B cell (primary cell): ENCODE results near the gene CBARP. TPM values are rescaled to one million over a fixed set of nuclear protein-coding genes. Genes with fewer than 3 reads are reported as not detected.
A peak's percentile ranks its signal among the peaks of the same experiment; 100 is the strongest.

Source experiments
- ATAC-seq: fragments of 200-7000 bp; cut with Tn5 transposase; one replicate; pipeline ENCODE4 v1.10.0; 2021; ENCODE audit warnings: low read depth, mild to moderate bottlenecking, moderate number of reproducible peaks, moderate library complexity
- CTCF ChIA-PET: fragments of 350-600 bp; sonication (Branson Sonifier 250); formaldehyde crosslinking; loops from one replicate; lab custom pipeline; 2021; ENCODE audit warnings: antibody characterized with exemption, inconsistent platforms; lab: Charles Lee
- POLR2A ChIA-PET: fragments of 350-600 bp; sonication (Branson Sonifier 250); formaldehyde crosslinking; loops from one replicate; lab custom pipeline; 2021; ENCODE audit warnings: antibody characterized with exemption; lab: Charles Lee
- DNase-seq: peaks from one replicate; pipeline ENCODE4 v3.0.0; 2013
- H2AFZ ChIP-seq: 2 replicates; pipeline ENCODE4 v1.6.1; 2012; ENCODE audit warnings: mild to moderate bottlenecking, low read depth, low read length; ENCODE audit not compliant: insufficient read depth, poor library complexity, severe bottlenecking
- H3K27ac ChIP-seq, 2 donors: 1 replicate in 1 of 2; 2 replicates in 1 of 2; pipeline ENCODE4 v1.5.1; 2012 to 2013; ENCODE audit warnings: low read length in 2 of 2, mild to moderate bottlenecking in 2 of 2, moderate library complexity in 1 of 2
- H3K27me3 ChIP-seq, 4 experiments: fragments of 200-600 bp in 1 of 4; sonication (generic) in 1 of 4; replicated peaks in 1 of 4; 1 replicate in 2 of 4; 2 replicates in 2 of 4; pipeline versions ENCODE4 v1.6.1 to v1.7.0; 2013 to 2016; ENCODE audit warnings: low read length in 3 of 4, mild to moderate bottlenecking in 2 of 4, mixed read lengths in 1 of 4, moderate library complexity in 1 of 4; ENCODE audit not compliant: insufficient read depth in 4 of 4, control insufficient read depth in 3 of 4; ENCODE audit errors: control extremely low read depth in 1 of 4
- H3K36me3 ChIP-seq, 2 experiments: replicated peaks in 1 of 2; 1 replicate in 1 of 2; 2 replicates in 1 of 2; pipeline versions ENCODE4 v1.6.1 to v1.7.1; 2013; ENCODE audit warnings: low read length in 1 of 2; ENCODE audit not compliant: insufficient read depth in 2 of 2, control insufficient read depth in 1 of 2; ENCODE audit errors: control extremely low read depth in 1 of 2, extremely low read depth in 1 of 2
- H3K4me1 ChIP-seq, 2 donors: fragments of 200-600 bp in 1 of 2; sonication (generic) in 1 of 2; 1 replicate in 1 of 2; 2 replicates in 1 of 2; pipeline versions ENCODE4 v1.5.1 to v1.6.1; 2013 to 2017; ENCODE audit warnings: low read length in 2 of 2; ENCODE audit not compliant: control insufficient read depth in 2 of 2, insufficient read depth in 2 of 2
- H3K4me2 ChIP-seq: replicated peaks from 2 replicates; pipeline ENCODE3; 2012; ENCODE audit warnings: mild to moderate bottlenecking, low read depth, low read length; ENCODE audit not compliant: poor library complexity, severe bottlenecking
- H3K4me3 ChIP-seq, 5 experiments: fragments of 200-600 bp in 1 of 5; sonication (generic) in 1 of 5; 1 replicate in 3 of 5; 2 replicates in 2 of 5; pipeline versions ENCODE4 v1.5.1 to v1.7.0; 2011 to 2016; ENCODE audit warnings: low read length in 4 of 5, mild to moderate bottlenecking in 4 of 5, low read depth in 2 of 5, control low read depth in 1 of 5, moderate library complexity in 1 of 5; ENCODE audit not compliant: insufficient read depth in 1 of 5; ENCODE audit errors: control extremely low read depth in 1 of 5, extremely low read depth in 1 of 5
- H3K79me2 ChIP-seq: fragments of 200-600 bp; sonication (generic); one replicate; pipeline ENCODE4 v1.6.0; 2016; ENCODE audit warnings: low read length; ENCODE audit not compliant: control insufficient read depth, insufficient read depth
- H3K9ac ChIP-seq: fragments of 200-600 bp; sonication (generic); 2 replicates; pipeline ENCODE4 v1.6.1; 2017; ENCODE audit warnings: mild to moderate bottlenecking, low read length, moderate library complexity
- H3K9me3 ChIP-seq, 3 donors: one replicate each; pipeline versions ENCODE4 v1.6.1 to v1.7.1; 2013; ENCODE audit warnings: low read length in 2 of 3; ENCODE audit not compliant: control insufficient read depth in 2 of 3, insufficient read depth in 1 of 3; ENCODE audit errors: control extremely low read depth in 1 of 3
- H4K20me1 ChIP-seq: 2 replicates; pipeline ENCODE4 v1.6.0; 2012; ENCODE audit warnings: mild to moderate bottlenecking, low read length; ENCODE audit not compliant: insufficient read depth, control insufficient read depth, poor library complexity, severe bottlenecking
- H3K27ac Mint-ChIP-seq: one replicate; pipeline ENCODE4 v1.8.0; 2021; ENCODE audit warnings: mixed read lengths
- H3K27me3 Mint-ChIP-seq: one replicate; pipeline ENCODE4 v1.8.0; 2021; ENCODE audit warnings: mixed read lengths
- H3K4me1 Mint-ChIP-seq: one replicate; pipeline ENCODE4 v1.8.0; 2021; ENCODE audit warnings: mixed read lengths
- H3K4me3 Mint-ChIP-seq: one replicate; pipeline ENCODE4 v1.8.0; 2021; ENCODE audit warnings: mixed read lengths
- H3K9me3 Mint-ChIP-seq: one replicate; pipeline ENCODE4 v1.8.0; 2022; ENCODE audit warnings: mixed read lengths; ENCODE audit not compliant: insufficient read depth
- CTCF ChIP-seq: fragments of 200-600 bp; IDR thresholded peaks from one replicate; pipeline ENCODE4 v1.8.0; 2022; ENCODE audit warnings: antibody characterized with exemption, mild to moderate bottlenecking
- EZH2 ChIP-seq: IDR thresholded peaks from 2 replicates; pipeline ENCODE4 v1.6.1; 2012; ENCODE audit warnings: borderline replicate concordance, low read depth, mild to moderate bottlenecking, moderate library complexity, low read length; ENCODE audit not compliant: insufficient read depth, poor library complexity, severe bottlenecking
- WGBS: methylation state at CpG from one replicate; pipeline ENCODE4 v1.1.5; 2013; ENCODE audit warnings: missing lambda C conversion rate; ENCODE audit not compliant: insufficient coverage; 5-methylcytosine and 5-hydroxymethylcytosine counted together
- intact Hi-C: fragments of 100-400 bp; cut with micrococcal nuclease; formaldehyde crosslinking; loops from one replicate; pipeline ENCODE4 v1.10.0; 2022
- polyA plus RNA-seq: library from polyadenylated mRNA; depleted of rRNA; stranded (reverse); fragments of >200 nt; gene quantifications from 2 replicates; pipeline ENCODE4 v1.2.3, GENCODE V29; 2012
- total RNA-seq, 2 donors: library from RNA; stranded (reverse); fragments of 120-200 nt in 1 of 2; gene quantifications; 1 replicate in 1 of 2; 2 replicates in 1 of 2; pipeline versions ENCODE4 v1.2.3 to v1.2.4, GENCODE V29; 2013 to 2022

The CBARP gene
- total and polyA plus RNA-seq, 2 donors (not counting 1 experiment from before 2014, with no cell fraction given): not detected

- H4K20me1 ChIP-seq: peaks cover 17% of the 10 kb centered on the region
- ATAC-seq (peak; percentile 70), DNase-seq (peak; percentile 94)
- CTCF ChIA-PET: interaction anchor here (0.6 to 8.0 kb wide), 10 partner anchors 18 to 257 kb away, joined by 3 to 658 read pairs (median 3); partner anchors contain the start of genes CIRBP, FAM174C and WDR18
- Mint-ChIP-seq H3K27me3 (peaks cover 8% of the 10 kb centered on the region), H3K9me3 (no peaks in the 10 kb centered on the region), H3K4me3 (peak within 1 kb of the TSS; percentile 88), H3K4me1 (peaks cover 40% of the 10 kb centered on the region), H3K27ac (peak within 1 kb of the TSS; percentile 85)
- peak within 1 kb of the TSS; percentile 76 for H2AFZ ChIP-seq
- no peak for TF ChIP-seq CTCF
- intact Hi-C loops: loop anchor here (1.0 to 10.0 kb wide), 8 partner anchors 109 to 1943 kb away; partner anchors contain the start of genes CNN2, GPX4, NCLN and RNU6-2
- peaks cover 44 to 70% of the 10 kb centered on the region in 2 donors for H3K4me1 ChIP-seq
- POLR2A ChIA-PET: interaction anchor here (0.6 to 7.8 kb wide), 4 partner anchors 23 to 448 kb away, joined by 3 to 402 read pairs (median 6); partner anchors contain the start of genes ARHGAP45 and CIRBP
- H3K27me3 ChIP-seq: peaks cover 0 to 11% (median 4%) of the 10 kb centered on the region in 4 experiments
- peak within 1 kb of the TSS; percentile 99 for H3K4me2 ChIP-seq
- under 1% methylated on average over 79 of the region's 79 CpGs for WGBS
- peaks cover 23% of the 10 kb centered on the region for H3K79me2 ChIP-seq
- H3K36me3 ChIP-seq: peaks cover 0 to 4% of the 10 kb centered on the region in 2 experiments
- peak within 1 kb of the TSS; percentile 80 for H3K9ac ChIP-seq
- H3K27ac ChIP-seq: peak within 1 kb of the TSS; percentile 24 to 65
- no peaks in the 10 kb centered on the region for H3K9me3 ChIP-seq
- peak within 1 kb of the TSS; percentile 28 to 92 (median 57) for H3K4me3 ChIP-seq
Measured at GRCh38 chr19:1241417-1242095, 3.8 kb upstream of the CBARP start, which contains the start of gene ATP5F1D. Gene ATP5F1D (plus strand): TSS chr19:1241751. CDS start chr19:1241851, 100 bp downstream.

- peak; percentile 47 for DNase-seq
- Mint-ChIP-seq H3K4me3 (peak overlapping the region; percentile 88), H3K4me1 (peaks cover 36% of the 10 kb centered on the region), H3K27me3 (peaks cover 8% of the 10 kb centered on the region), H3K9me3 (no peaks in the 10 kb centered on the region), H3K27ac (peak overlapping the region; percentile 10)
- Histone ChIP-seq H3K9ac (peak overlapping the region; percentile 80), H3K4me1 (peaks cover 44 to 69% of the 10 kb centered on the region in 2 donors), H3K9me3 (no peaks in the 10 kb centered on the region), H4K20me1 (peaks cover 17% of the 10 kb centered on the region), H3K79me2 (peaks cover 23% of the 10 kb centered on the region), H3K36me3 (peaks cover 0 to 4% of the 10 kb centered on the region in 2 experiments), H3K4me2 (peak overlapping the region; percentile 99), H3K27me3 (peaks cover 0 to 18% (median 7%) of the 10 kb centered on the region in 4 experiments), H3K27ac (no peak overlapping the region), H3K4me3 (peak overlapping the region in 4 of 5 experiments; percentile 42 to 92 (median 62)), H2AFZ (peak overlapping the region; percentile 76)
- intact Hi-C loops: loop anchor here (1.0 to 10.0 kb wide), 10 partner anchors 36 to 1944 kb away; partner anchors contain the start of genes CNN2, GPX4, NCLN and RNU6-2
- ChIA-PET POLR2A (interaction anchor here (0.6 to 7.8 kb wide), 3 partner anchors 24 to 448 kb away, joined by 6 to 402 read pairs (median 7); partner anchors contain the start of gene CIRBP), CTCF (interaction anchor here (0.6 to 8.0 kb wide), 11 partner anchors 17 to 257 kb away, joined by 3 to 658 read pairs (median 3); partner anchors contain the start of genes CIRBP, FAM174C and WDR18)
- WGBS: 72% methylated on average over 11 of the region's 15 CpGs
- ATAC-seq: no peak
- no peak for TF ChIP-seq EZH2
- no peak for TF ChIP-seq CTCF
Measured at GRCh38 chr19:1240925-1241324, 3.1 kb upstream of the CBARP start.
